Raji (cell line): ENCODE results near the gene EVA1B.

ENCODE experiments used
- POLR2A ChIP-seq: IDR thresholded peaks from 2 replicates; pipeline ENCODE4 v1.6.1; 2011; ENCODE audit warnings: low read depth, low read length, control low read depth; ENCODE audit not compliant: insufficient read depth

EVA1B gene

GRCh38 chr1:36323636-36324352 lies at the start of gene EVA1B:
EVA1B (minus strand) TSS chr1:36323645; CDS start chr1:36323037, 608 bp downstream.
- no peak for TF ChIP-seq POLR2A

GRCh38 chr1:36372617-36373016 lies 49.2 kb upstream of the EVA1B start:
- no peak for TF ChIP-seq POLR2A

- no peak for TF ChIP-seq POLR2A
These were observed 45.8 kb upstream of the EVA1B start for GRCh38 chr1:36369061-36369861.

GRCh38 chr1:36367798-36368197 lies 44.4 kb upstream of the EVA1B start:
- no peak for TF ChIP-seq POLR2A

- TF ChIP-seq POLR2A, result no peak
These were observed 43.6 kb upstream of the EVA1B start for GRCh38 chr1:36367066-36367465.

- no peak for TF ChIP-seq POLR2A
These were observed 42.7 kb upstream of the EVA1B start for GRCh38 chr1:36366091-36366661.

GRCh38 chr1:36365381-36365780 lies 41.9 kb upstream of the EVA1B start:
- no peak for TF ChIP-seq POLR2A

- TF ChIP-seq POLR2A, result no peak
These were observed 36.6 kb upstream of the EVA1B start for GRCh38 chr1:36359911-36360550.

- TF ChIP-seq POLR2A, result no peak
These were observed 35.9 kb upstream of the EVA1B start for GRCh38 chr1:36359383-36359782.

GRCh38 chr1:36358514-36359084 lies 35.2 kb upstream of the EVA1B start:
- no peak for TF ChIP-seq POLR2A

GRCh38 chr1:36355811-36356210 lies 32.4 kb upstream of the EVA1B start:
- TF ChIP-seq POLR2A, result no peak

GRCh38 chr1:36354486-36354885 lies 31.0 kb upstream of the EVA1B start:
- no peak for TF ChIP-seq POLR2A

- TF ChIP-seq POLR2A, result no peak
These were observed 29.7 kb upstream of the EVA1B start for GRCh38 chr1:36352910-36353878.

GRCh38 chr1:36352125-36352909 lies 28.9 kb upstream of the EVA1B start:
- TF ChIP-seq POLR2A, result no peak
